Suppressor macrophage treated with lipopolysaccharide for 4 hours (primary cell): Measurements from ENCODE around the gene ASPM.
A peak's percentile ranks its signal among the peaks of the same experiment; 100 is the strongest.

Experiments used
- DNase-seq: peaks from one replicate; pipeline ENCODE4 v3.0.0-alpha.2; 2020

ASPM gene, protein sequence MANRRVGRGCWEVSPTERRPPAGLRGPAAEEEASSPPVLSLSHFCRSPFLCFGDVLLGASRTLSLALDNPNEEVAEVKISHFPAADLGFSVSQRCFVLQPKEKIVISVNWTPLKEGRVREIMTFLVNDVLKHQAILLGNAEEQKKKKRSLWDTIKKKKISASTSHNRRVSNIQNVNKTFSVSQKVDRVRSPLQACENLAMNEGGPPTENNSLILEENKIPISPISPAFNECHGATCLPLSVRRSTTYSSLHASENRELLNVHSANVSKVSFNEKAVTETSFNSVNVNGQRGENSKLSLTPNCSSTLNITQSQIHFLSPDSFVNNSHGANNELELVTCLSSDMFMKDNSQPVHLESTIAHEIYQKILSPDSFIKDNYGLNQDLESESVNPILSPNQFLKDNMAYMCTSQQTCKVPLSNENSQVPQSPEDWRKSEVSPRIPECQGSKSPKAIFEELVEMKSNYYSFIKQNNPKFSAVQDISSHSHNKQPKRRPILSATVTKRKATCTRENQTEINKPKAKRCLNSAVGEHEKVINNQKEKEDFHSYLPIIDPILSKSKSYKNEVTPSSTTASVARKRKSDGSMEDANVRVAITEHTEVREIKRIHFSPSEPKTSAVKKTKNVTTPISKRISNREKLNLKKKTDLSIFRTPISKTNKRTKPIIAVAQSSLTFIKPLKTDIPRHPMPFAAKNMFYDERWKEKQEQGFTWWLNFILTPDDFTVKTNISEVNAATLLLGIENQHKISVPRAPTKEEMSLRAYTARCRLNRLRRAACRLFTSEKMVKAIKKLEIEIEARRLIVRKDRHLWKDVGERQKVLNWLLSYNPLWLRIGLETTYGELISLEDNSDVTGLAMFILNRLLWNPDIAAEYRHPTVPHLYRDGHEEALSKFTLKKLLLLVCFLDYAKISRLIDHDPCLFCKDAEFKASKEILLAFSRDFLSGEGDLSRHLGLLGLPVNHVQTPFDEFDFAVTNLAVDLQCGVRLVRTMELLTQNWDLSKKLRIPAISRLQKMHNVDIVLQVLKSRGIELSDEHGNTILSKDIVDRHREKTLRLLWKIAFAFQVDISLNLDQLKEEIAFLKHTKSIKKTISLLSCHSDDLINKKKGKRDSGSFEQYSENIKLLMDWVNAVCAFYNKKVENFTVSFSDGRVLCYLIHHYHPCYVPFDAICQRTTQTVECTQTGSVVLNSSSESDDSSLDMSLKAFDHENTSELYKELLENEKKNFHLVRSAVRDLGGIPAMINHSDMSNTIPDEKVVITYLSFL (N-terminal part only)

GRCh38 chr1:197146101-197147095, at the start of gene ASPM:
Gene ASPM (minus strand): TSS chr1:197146669. CDS start chr1:197146437, 232 bp downstream.
- peak; percentile 95 for DNase-seq

- no peak for DNase-seq
Measured at GRCh38 chr1:197195100-197195499, 48.6 kb upstream of the ASPM start.

DNA sequence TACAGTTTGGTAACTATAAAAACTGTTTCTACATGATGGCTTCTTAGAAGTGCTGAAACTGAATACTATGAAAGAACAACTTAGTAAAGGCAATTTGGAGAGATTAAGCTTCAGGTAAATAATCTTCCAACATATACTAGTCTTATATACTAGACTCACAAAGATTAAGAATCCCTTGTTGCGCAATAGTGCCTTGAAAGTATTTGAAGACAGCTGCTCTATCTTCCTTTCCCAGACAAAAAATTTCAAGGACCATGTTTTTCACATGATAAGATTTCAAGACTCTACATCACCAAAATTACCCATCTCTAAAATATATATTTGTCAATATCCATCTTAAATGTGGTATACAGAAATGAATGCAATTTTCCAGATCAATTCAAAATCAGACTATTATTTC, 37.7 kb upstream of the ASPM start:
- DNase-seq: no peak

- DNase-seq: no peak
Measured at GRCh38 chr1:197183195-197183748, 36.8 kb upstream of the ASPM start.

- DNase-seq: no peak
Measured at GRCh38 chr1:197182716-197183115, 36.2 kb upstream of the ASPM start.

DNA sequence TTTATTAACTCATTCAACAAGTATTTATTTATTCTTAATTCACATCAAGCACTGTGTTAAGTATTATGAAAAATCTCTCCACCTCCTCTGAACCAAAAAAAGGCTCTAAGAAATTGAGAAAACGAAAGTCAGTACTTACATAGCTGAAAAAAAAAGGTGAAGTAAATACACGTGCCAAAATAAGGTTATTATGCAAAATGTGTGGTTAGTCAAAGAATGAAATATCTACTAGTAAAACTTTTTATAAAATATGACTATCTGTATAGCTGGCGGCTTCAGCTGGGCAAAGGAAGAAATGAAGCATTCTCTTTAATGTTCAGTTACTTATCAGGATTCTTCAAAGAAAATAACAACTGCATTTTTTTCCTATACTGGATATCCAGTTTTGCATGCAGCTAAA, 35.5 kb upstream of the ASPM start:
- DNase-seq: no peak

- DNase-seq: peak; percentile 37
Measured at GRCh38 chr1:197180252-197180878, 33.9 kb upstream of the ASPM start.

DNA sequence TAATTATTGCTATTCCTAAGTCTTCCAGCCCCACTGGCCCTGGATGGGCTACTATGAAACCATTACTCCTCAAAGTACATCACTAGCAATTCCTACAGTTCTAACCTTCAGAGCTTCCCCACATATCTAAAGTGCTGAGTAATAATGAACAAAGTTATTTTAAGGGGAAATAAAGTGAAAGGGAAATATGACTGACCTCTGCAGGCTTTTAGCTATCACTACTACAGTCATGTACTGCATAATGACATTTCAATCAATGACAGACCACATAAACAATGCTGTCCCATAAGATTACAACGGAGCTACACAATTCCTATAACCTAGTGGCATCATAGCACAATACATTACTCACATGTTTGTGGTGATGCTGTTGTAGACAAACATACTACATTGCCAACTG, 32.5 kb upstream of the ASPM start:
- DNase-seq: peak; percentile 53

- DNase-seq: no peak
Measured at GRCh38 chr1:197174818-197175217, 28.3 kb upstream of the ASPM start.

GRCh38 chr1:197173571-197174507, 27.4 kb upstream of the ASPM start:
- DNase-seq: peak; percentile 8

GRCh38 chr1:197171531-197171930, 25.1 kb upstream of the ASPM start:
- DNase-seq: no peak

DNA sequence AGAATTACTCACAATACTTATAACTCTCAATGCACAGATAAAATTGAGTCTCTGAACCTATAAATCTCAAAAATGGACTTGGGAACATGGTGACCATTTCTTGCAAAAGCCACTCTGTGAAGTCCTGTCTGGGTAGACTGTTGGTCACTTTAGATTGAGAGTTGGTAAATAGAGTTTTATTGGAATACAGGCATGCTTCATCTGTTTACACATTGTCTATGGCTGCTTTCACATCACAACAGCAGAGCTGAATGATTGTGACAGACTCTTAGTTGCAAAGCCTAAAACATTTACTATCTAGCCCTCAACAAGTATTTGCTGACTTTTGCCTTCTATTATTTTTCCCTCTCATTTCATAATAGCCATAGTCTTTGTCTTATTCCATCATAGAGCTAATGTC, 24.1 kb upstream of the ASPM start:
- DNase-seq: no peak

- no peak for DNase-seq
Measured at GRCh38 chr1:197159461-197159860, 13.0 kb upstream of the ASPM start.

GRCh38 chr1:197156692-197157091, 10.2 kb upstream of the ASPM start:
- no peak for DNase-seq

- no peak for DNase-seq
Measured at GRCh38 chr1:197152662-197153061, 6.2 kb upstream of the ASPM start.

DNA sequence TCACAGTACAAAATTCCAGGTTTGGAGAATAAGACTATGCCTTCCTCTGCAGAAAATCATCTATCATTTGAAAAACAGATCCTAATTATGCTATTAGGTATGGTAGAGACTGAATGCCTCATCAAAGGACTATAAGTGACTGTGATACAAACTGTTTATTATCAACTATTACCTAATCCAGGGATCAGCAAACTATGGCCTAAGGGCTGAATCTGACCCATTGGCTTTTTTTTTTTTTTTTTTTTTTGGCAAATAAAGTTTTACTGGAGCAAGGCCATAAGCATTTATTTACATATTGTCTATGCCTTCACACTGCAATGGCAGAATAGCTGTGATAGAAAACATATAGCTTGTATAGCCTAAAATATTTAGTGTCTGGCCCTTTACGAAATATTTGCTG, 4.7 kb upstream of the ASPM start:
- DNase-seq: no peak

GRCh38 chr1:197150336-197151005, 4.0 kb upstream of the ASPM start:
- no peak for DNase-seq

GRCh38 chr1:197149340-197149739, 2.9 kb upstream of the ASPM start:
- no peak for DNase-seq

DNA sequence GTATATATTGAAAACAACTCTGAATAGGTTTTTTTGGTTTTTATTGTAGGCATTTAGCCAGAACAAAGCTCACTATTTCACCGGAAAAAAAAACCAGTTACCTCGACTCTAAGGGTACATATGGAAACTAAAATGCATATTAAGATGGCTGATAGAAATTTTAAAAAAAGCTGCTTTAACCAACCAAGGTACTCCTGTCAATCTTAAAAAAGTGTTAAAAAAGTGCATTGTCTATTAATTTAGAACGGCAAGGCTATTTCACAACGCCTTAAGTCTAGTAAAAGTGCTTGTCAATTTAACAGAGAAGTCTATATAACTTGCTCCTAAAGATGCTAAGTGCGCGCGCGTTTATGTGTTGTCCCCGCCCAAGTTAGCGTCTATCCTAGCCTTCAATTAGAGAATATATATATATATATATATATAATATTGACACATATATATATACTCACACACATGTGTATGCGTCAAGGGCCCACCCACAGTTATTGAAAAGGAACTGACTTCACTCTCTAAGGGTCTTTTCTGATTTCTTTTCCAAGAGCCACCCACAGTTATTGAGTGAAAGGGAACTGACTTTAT, 934 bp downstream of the ASPM start:
- DNase-seq: peak; percentile 11
